IMR-90 (cell line): ENCODE results near the gene KDM4B. TPM values are rescaled to one million over a fixed set of nuclear protein-coding genes. Genes with fewer than 3 reads are reported as not detected.
A peak's percentile ranks its signal among the peaks of the same experiment; 100 is the strongest.

Source experiments
- ATAC-seq: fragments of 200-7000 bp; cut with Tn5 transposase; 2 replicates; pipeline ENCODE4 v1.9.1; 2020; ENCODE audit warnings: low read depth, mild to moderate bottlenecking, moderate library complexity
- BruUV-seq: library from RNA; stranded (reverse); fragments of 400-500 nt; replicated peaks from 2 replicates; lab custom pipeline; 2021; lab: Mats Ljungman, UMichigan
- CTCF ChIA-PET: fragments of 300-600 bp; formaldehyde crosslinking; extraction: SDS; loops from one replicate; lab custom pipeline; 2021; ENCODE audit warnings: antibody characterized with exemption; lab: Yijun Ruan, JAX
- POLR2A ChIA-PET: fragments of 300-600 bp; sonication (Branson Sonifier 250); formaldehyde crosslinking; loops from one replicate; lab custom pipeline; 2022; ENCODE audit warnings: antibody characterized with exemption; ENCODE audit not compliant: unreplicated experiment; lab: Charles Lee
- DNase-seq: peaks from one replicate; pipeline ENCODE4 v3.0.0; 2013
- H2AFZ ChIP-seq: replicated peaks from 2 replicates; pipeline ENCODE3; 2013; ENCODE audit warnings: low read length, mild to moderate bottlenecking; ENCODE audit not compliant: poor library complexity
- H2AK5ac ChIP-seq: 2 replicates; pipeline ENCODE4 v1.6.1; 2013; ENCODE audit warnings: low read depth, low read length, inconsistent platforms
- H2AK9ac ChIP-seq: replicated peaks from 2 replicates; pipeline ENCODE3; 2013; ENCODE audit warnings: mild to moderate bottlenecking, low read depth, low read length, moderate library complexity; ENCODE audit not compliant: poor library complexity
- H2BK120ac ChIP-seq: 2 replicates; pipeline ENCODE4 v1.6.1; 2013; ENCODE audit warnings: low read depth, low read length, inconsistent platforms
- H2BK15ac ChIP-seq: 3 replicates; pipeline ENCODE4 v1.6.1; 2013; ENCODE audit warnings: low read depth, low read length, inconsistent platforms
- H2BK20ac ChIP-seq: 2 replicates; pipeline ENCODE4 v1.6.1; 2013; ENCODE audit warnings: low read depth, mild to moderate bottlenecking, inconsistent platforms, low read length, moderate library complexity
- H2BK5ac ChIP-seq: 2 replicates; pipeline ENCODE4 v1.6.1; 2013; ENCODE audit warnings: mild to moderate bottlenecking, low read depth, low read length, inconsistent platforms; ENCODE audit not compliant: poor library complexity, severe bottlenecking
- H3K14ac ChIP-seq: replicated peaks from 2 replicates; pipeline ENCODE4 v1.6.1; 2013; ENCODE audit warnings: low read depth, low read length, inconsistent platforms
- H3K18ac ChIP-seq: 2 replicates; pipeline ENCODE4 v1.6.1; 2013; ENCODE audit warnings: low read depth, low read length, control low read depth
- H3K23ac ChIP-seq: 2 replicates; pipeline ENCODE4 v1.6.1; 2013; ENCODE audit warnings: low read depth, low read length, inconsistent platforms
- H3K27ac ChIP-seq: 2 replicates; pipeline ENCODE4 v1.5.1; 2013; ENCODE audit warnings: mild to moderate bottlenecking, control low read depth, low read length; ENCODE audit not compliant: insufficient read depth
- H3K27me3 ChIP-seq: 2 replicates; pipeline ENCODE4 v1.6.1; 2013; ENCODE audit warnings: low read length; ENCODE audit not compliant: control insufficient read depth, insufficient read depth
- H3K36me3 ChIP-seq: 2 replicates; pipeline ENCODE4 v1.6.1; 2013; ENCODE audit warnings: low read length, mixed read lengths; ENCODE audit not compliant: control insufficient read depth, insufficient read depth
- H3K4ac ChIP-seq: 2 replicates; pipeline ENCODE4 v1.6.1; 2013; ENCODE audit warnings: low read depth, low read length, inconsistent platforms
- H3K4me1 ChIP-seq: 2 replicates; pipeline ENCODE4 v1.6.1; 2013; ENCODE audit warnings: low read length, mixed read lengths; ENCODE audit not compliant: control insufficient read depth, insufficient read depth
- H3K4me2 ChIP-seq: 2 replicates; pipeline ENCODE4 v1.6.1; 2013; ENCODE audit warnings: low read depth, mild to moderate bottlenecking, control low read depth, low read length, moderate library complexity
- H3K4me3 ChIP-seq: 2 replicates; pipeline ENCODE4 v1.5.1; 2013; ENCODE audit warnings: low read depth, mild to moderate bottlenecking, control low read depth, low read length, moderate library complexity; ENCODE audit not compliant: insufficient read depth
- H3K56ac ChIP-seq: 2 replicates; pipeline ENCODE4 v1.6.1; 2013; ENCODE audit warnings: low read length, inconsistent platforms; ENCODE audit not compliant: insufficient read depth; ENCODE audit errors: extremely low read depth
- H3K79me1 ChIP-seq, 2 experiments: 2 replicates each; pipeline ENCODE4 v1.6.1; 2013; ENCODE audit warnings: low read length in 2 of 2, inconsistent platforms in 1 of 2, low read depth in 1 of 2
- H3K9ac ChIP-seq: 2 replicates; pipeline ENCODE4 v1.6.1; 2013; ENCODE audit warnings: low read depth, low read length, control low read depth
- H3K9me1 ChIP-seq: 2 replicates; pipeline ENCODE4 v1.6.1; 2013; ENCODE audit warnings: low read length, inconsistent platforms; ENCODE audit not compliant: insufficient read depth
- H3K9me3 ChIP-seq: 2 replicates; pipeline ENCODE4 v1.6.1; 2013; ENCODE audit warnings: low read length; ENCODE audit not compliant: control insufficient read depth, insufficient read depth
- H4K20me1 ChIP-seq: 2 replicates; pipeline ENCODE4 v1.6.1; 2013; ENCODE audit warnings: low read length, inconsistent platforms; ENCODE audit not compliant: insufficient read depth
- H4K5ac ChIP-seq: 2 replicates; pipeline ENCODE4 v1.6.1; 2013; ENCODE audit warnings: mild to moderate bottlenecking, low read depth, low read length, control low read depth
- H4K8ac ChIP-seq, 2 experiments: 2 replicates each; pipeline ENCODE4 v1.6.1; 2013; ENCODE audit warnings: low read depth in 2 of 2, low read length in 2 of 2, control low read depth in 1 of 2, inconsistent platforms in 1 of 2
- H4K91ac ChIP-seq: 2 replicates; pipeline ENCODE4 v1.6.1; 2013; ENCODE audit warnings: low read depth, low read length, inconsistent platforms; ENCODE audit not compliant: insufficient read depth
- CEBPB ChIP-seq: IDR thresholded peaks from 2 replicates; pipeline ENCODE4 v1.6.1; 2012; ENCODE audit warnings: low read depth, low read length, improper control_type of control experiment
- WGBS, 2 experiments: methylation state at CpG; one replicate each; pipeline versions ENCODE4 v1.1.5 to v1.1.7; 2013; ENCODE audit warnings: missing lambda C conversion rate in 2 of 2; ENCODE audit not compliant: insufficient read length in 1 of 2; ENCODE audit errors: extremely low coverage in 2 of 2; 5-methylcytosine and 5-hydroxymethylcytosine counted together
- dilution Hi-C: fragments of 300-500 bp; cut with HindIII; formaldehyde crosslinking; loops from one replicate; pipeline ENCODE4 v1.14.3; 2018; ENCODE audit warnings: low sequenced_read_pairs; ENCODE audit not compliant: unreplicated experiment
- in situ Hi-C: fragments of 300-500 bp; cut with MboI; formaldehyde crosslinking; loops from 3 replicates; pipeline ENCODE4 v1.14.3; 2019; ENCODE audit warnings: low sequenced_read_pairs, inconsistent platforms, mixed read lengths
- intact Hi-C: fragments of 100-400 bp; cut with micrococcal nuclease; formaldehyde crosslinking; loops from 2 replicates; pipeline ENCODE4 v1.10.0; 2022
- polyA plus RNA-seq, 3 experiments: library from polyadenylated mRNA; depleted of rRNA; stranded (reverse); fragments of >200 nt; gene quantifications; 2 replicates each; pipeline ENCODE4 v1.2.3, GENCODE V29; 2012; ENCODE audit warnings: low replicate concordance in 1 of 3
- total RNA-seq: library from RNA; depleted of rRNA; stranded (reverse); fragments of >200 nt; gene quantifications from 2 replicates; pipeline ENCODE4 v1.2.3, GENCODE V29; 2012
- TF ChIP-seq, protein P1 (sequence below): fragments of 150-350 bp; IDR thresholded peaks from 2 replicates; pipeline ENCODE4 v1.6.1; 2017; ENCODE audit warnings: mild to moderate bottlenecking, antibody characterized with exemption, low read length, low read depth

The KDM4B gene
- total and polyA plus RNA-seq, 2 of the 4 experiments (the other 2 are of a cell fraction) = 5.0 to 17.9 TPM

DNA sequence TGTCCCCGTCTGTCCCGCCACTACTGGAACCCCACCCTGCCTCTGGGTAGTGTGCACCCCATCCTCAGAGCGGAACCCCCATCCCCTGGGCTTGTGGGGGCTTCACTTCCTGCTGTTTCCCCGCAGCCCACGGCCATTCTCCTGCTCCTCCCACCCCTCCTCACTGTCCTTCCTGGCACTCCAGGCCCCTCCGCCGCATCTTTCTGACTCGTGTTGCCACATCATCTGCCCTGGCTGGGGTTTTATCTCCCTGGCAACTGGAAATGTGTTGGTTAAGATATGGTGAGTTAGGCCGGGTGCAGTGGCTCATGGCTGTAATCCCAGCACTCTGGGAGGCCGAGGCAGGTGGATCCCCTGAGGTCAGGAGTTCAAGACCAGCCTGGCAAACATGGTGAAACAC, 37.3 kb downstream of the KDM4B start:
- in situ Hi-C loops = no loop called here
- no peak overlapping the region for H2BK15ac ChIP-seq
- H3K4me3 ChIP-seq = no peak overlapping the region
- H2AFZ ChIP-seq = no peak overlapping the region
- peaks cover 9% of the 10 kb centered on the region for H3K9me1 ChIP-seq
- peaks cover 8% of the 10 kb centered on the region; the same call in 1 of the 2 replicates for H3K36me3 ChIP-seq
- H3K9me3 ChIP-seq = no peaks in the 10 kb centered on the region
- ATAC-seq (peak; percentile 46), DNase-seq (peak; percentile 60)
- H2BK20ac ChIP-seq = no peak overlapping the region
- H3K27ac ChIP-seq = no peak overlapping the region
- H2BK120ac ChIP-seq = no peak overlapping the region
- CTCF ChIA-PET = no interaction called here
- no peak overlapping the region for H3K4ac ChIP-seq
- no peaks in the 10 kb centered on the region for H3K27me3 ChIP-seq
- no peak overlapping the region for H3K56ac ChIP-seq
- intact Hi-C loops = no loop called here
- H3K18ac ChIP-seq = no peak overlapping the region
- no peaks in the 10 kb centered on the region for H3K4me1 ChIP-seq
- peak; percentile 43 for TF ChIP-seq CEBPB
- TF ChIP-seq, protein P1, sequence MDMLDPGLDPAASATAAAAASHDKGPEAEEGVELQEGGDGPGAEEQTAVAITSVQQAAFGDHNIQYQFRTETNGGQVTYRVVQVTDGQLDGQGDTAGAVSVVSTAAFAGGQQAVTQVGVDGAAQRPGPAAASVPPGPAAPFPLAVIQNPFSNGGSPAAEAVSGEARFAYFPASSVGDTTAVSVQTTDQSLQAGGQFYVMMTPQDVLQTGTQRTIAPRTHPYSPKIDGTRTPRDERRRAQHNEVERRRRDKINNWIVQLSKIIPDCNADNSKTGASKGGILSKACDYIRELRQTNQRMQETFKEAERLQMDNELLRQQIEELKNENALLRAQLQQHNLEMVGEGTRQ = no peak
- no peak overlapping the region for H4K8ac ChIP-seq
- H4K20me1 ChIP-seq = peaks cover 91% of the 10 kb centered on the region
- no peak overlapping the region for H2BK5ac ChIP-seq
- H2AK9ac ChIP-seq = peak overlapping the region; percentile 51
- no peak overlapping the region for H3K14ac ChIP-seq
- 93% methylated on average over 3 of the region's 10 CpGs; no CpG with 5 or more reads in 1 of the 2 experiments for WGBS, 2 experiments
- no TSS peak for BruUV-seq
- no peak overlapping the region for H3K4me2 ChIP-seq
- dilution Hi-C loops = no loop called here
- no peak overlapping the region for H3K23ac ChIP-seq
- no peak overlapping the region for H3K9ac ChIP-seq
- H4K5ac ChIP-seq = no peak overlapping the region
- POLR2A ChIA-PET = no interaction called here
- no peak overlapping the region for H4K91ac ChIP-seq
- peaks cover 37 to 91% of the 10 kb centered on the region in 2 experiments for H3K79me1 ChIP-seq
- H2AK5ac ChIP-seq = no peak overlapping the region
